ENCODE measurements around the gene APOBEC3H.
A peak's percentile ranks its signal among the peaks of the same experiment; 100 is the strongest.
"Not testable (repeated sequence)": the region's sequence is repeated elsewhere in the genome, so short reads cannot be mapped to it uniquely, and the experiment has no call there.

Gene APOBEC3H

GRCh38 chr22:39097098-39098020 lies at the start of gene APOBEC3H:
Gene APOBEC3H, plus strand, starts transcription at chr22:39097244. Its CDS starts 3,035 bp downstream, at chr22:39100279.
- DNase-seq (ENCODE audit: low read depth), result no peak

- not testable (repeated sequence) for DNase-seq (ENCODE audit: low read depth)
These were observed 47.6 kb upstream of the APOBEC3H start for GRCh38 chr22:39049486-39049885.

- DNase-seq (ENCODE audit: low read depth), result not testable (repeated sequence)
These were observed 45.1 kb upstream of the APOBEC3H start for GRCh38 chr22:39051844-39052495.

- no peak for DNase-seq (ENCODE audit: low read depth)
These were observed 41.4 kb upstream of the APOBEC3H start for GRCh38 chr22:39055658-39056057.

- DNase-seq (ENCODE audit: low read depth), result not testable (repeated sequence)
These were observed 35.8 kb upstream of the APOBEC3H start for GRCh38 chr22:39061290-39061689.

- DNase-seq (ENCODE audit: low read depth), result not testable (repeated sequence)
These were observed 35.1 kb upstream of the APOBEC3H start for GRCh38 chr22:39061951-39062350.

GRCh38 chr22:39063904-39064303 lies 33.1 kb upstream of the APOBEC3H start:
- DNase-seq (ENCODE audit: low read depth), result not testable (repeated sequence)

- DNase-seq (ENCODE audit: low read depth), result not testable (repeated sequence)
These were observed 30.4 kb upstream of the APOBEC3H start for GRCh38 chr22:39066442-39067276.

- no peak for DNase-seq (ENCODE audit: low read depth)
These were observed 28.8 kb upstream of the APOBEC3H start for GRCh38 chr22:39068033-39068785.

GRCh38 chr22:39070186-39070585 lies 26.9 kb upstream of the APOBEC3H start:
- DNase-seq (ENCODE audit: low read depth), result no peak

- DNase-seq (ENCODE audit: low read depth), result not testable (repeated sequence)
These were observed 24.5 kb upstream of the APOBEC3H start for GRCh38 chr22:39072581-39072981.

- no peak for DNase-seq (ENCODE audit: low read depth)
These were observed 23.1 kb upstream of the APOBEC3H start for GRCh38 chr22:39073981-39074380.

GRCh38 chr22:39076155-39077025 lies 20.7 kb upstream of the APOBEC3H start:
- DNase-seq (ENCODE audit: low read depth), result not testable (repeated sequence)

- DNase-seq (ENCODE audit: low read depth), result peak; percentile 58
These were observed 19.8 kb upstream of the APOBEC3H start, which contains the start of gene APOBEC3G for GRCh38 chr22:39077026-39077840. Gene APOBEC3G, plus strand, starts transcription at chr22:39077275. Its CDS starts 87 bp downstream, at chr22:39077362.

- not testable (repeated sequence) for DNase-seq (ENCODE audit: low read depth)
These were observed 19.1 kb upstream of the APOBEC3H start for GRCh38 chr22:39077912-39078311.

- no peak for DNase-seq (ENCODE audit: low read depth)
These were observed 18.7 kb upstream of the APOBEC3H start for GRCh38 chr22:39078329-39078728.

GRCh38 chr22:39079054-39079637 lies 17.9 kb upstream of the APOBEC3H start:
- DNase-seq (ENCODE audit: low read depth), result not testable (repeated sequence)

GRCh38 chr22:39080052-39080762 lies 16.8 kb upstream of the APOBEC3H start:
- DNase-seq (ENCODE audit: low read depth), result no peak

Measured in stimulated activated CD8-positive, alpha-beta memory T cell treated with anti-CD3 and anti-CD28 coated beads, Interleukin-12 subunit alpha, Interleukin-12 subunit beta, amount 100 ng/mL, for 4 hours (primary cell).